Testis (tissue), 3 donors: ENCODE results near the gene INPP5A. TPM values are rescaled to one million over a fixed set of nuclear protein-coding genes. Genes with fewer than 3 reads are reported as not detected.

Experiments used
- DNase-seq: peaks from one replicate; pipeline ENCODE4 v3.0.0-alpha.2; 2019
- H3K27ac ChIP-seq, 2 donors: fragments of 200-600 bp; sonication (generic); one replicate each; pipeline ENCODE4 v1.5.1; 2019
- H3K27me3 ChIP-seq: fragments of 200-600 bp; sonication (generic); one replicate; pipeline ENCODE4 v1.5.1; 2019
- H3K36me3 ChIP-seq: fragments of 200-600 bp; sonication (generic); one replicate; pipeline ENCODE4 v1.5.1; 2017; ENCODE audit warnings: low read depth; ENCODE audit errors: missing control alignments
- H3K4me1 ChIP-seq: fragments of 200-600 bp; sonication (generic); one replicate; pipeline ENCODE4 v1.5.1; 2019
- H3K4me3 ChIP-seq, 2 donors: fragments of 200-600 bp; sonication (generic); one replicate each; pipeline ENCODE4 v1.5.1; 2017 to 2019
- H3K9me3 ChIP-seq: fragments of 200-600 bp; sonication (generic); one replicate; pipeline ENCODE4 v1.5.1; 2017
- POLR2A ChIP-seq: fragments of 450-650 bp; IDR thresholded peaks from one replicate; pipeline ENCODE4 v1.6.1; 2017; ENCODE audit warnings: antibody characterized with exemption, mild to moderate bottlenecking, moderate library complexity
- WGBS, 2 donors: methylation state at CpG; one replicate each; pipeline ENCODE4 v1.1.5; 2018; 5-methylcytosine and 5-hydroxymethylcytosine counted together
- intact Hi-C: fragments of 100-400 bp; cut with DNase I; formaldehyde crosslinking; loops from one replicate; pipeline ENCODE4 v1.15.1; 2023; ENCODE audit warnings: low total_unique reads
- polyA plus RNA-seq: library from polyadenylated mRNA; stranded (reverse); fragments of 350-450 nt; fragmentation: Illumina TruSeq; extraction: RNeasy Lipid Tissue Mini Kit (QIAGEN cat#74804); gene quantifications from one replicate; pipeline ENCODE4 v1.2.3, GENCODE V29; 2014; ENCODE audit warnings: low read depth, low replicate concordance; ENCODE audit not compliant: insufficient read depth
- total RNA-seq, 2 donors: library from RNA; depleted of rRNA; stranded (reverse); fragments of >200 nt; gene quantifications; one replicate each; pipeline ENCODE4 v1.2.3, GENCODE V29; 2016
- TF ChIP-seq, protein P1 (sequence below), 3 experiments: fragments of 450-650 bp in 2 of 3; fragments of 200-600 bp in 1 of 3; sonication (generic) in 1 of 3; IDR thresholded peaks; one replicate each; pipeline ENCODE4 v1.5.1; 2016 to 2019; ENCODE audit warnings: antibody characterized with exemption in 3 of 3, mild to moderate bottlenecking in 2 of 3, moderate library complexity in 1 of 3

Gene INPP5A
- total and polyA plus RNA-seq, 3 donors from 2014 or later, result 54.1 to 103 (median 73.0) TPM

DNA sequence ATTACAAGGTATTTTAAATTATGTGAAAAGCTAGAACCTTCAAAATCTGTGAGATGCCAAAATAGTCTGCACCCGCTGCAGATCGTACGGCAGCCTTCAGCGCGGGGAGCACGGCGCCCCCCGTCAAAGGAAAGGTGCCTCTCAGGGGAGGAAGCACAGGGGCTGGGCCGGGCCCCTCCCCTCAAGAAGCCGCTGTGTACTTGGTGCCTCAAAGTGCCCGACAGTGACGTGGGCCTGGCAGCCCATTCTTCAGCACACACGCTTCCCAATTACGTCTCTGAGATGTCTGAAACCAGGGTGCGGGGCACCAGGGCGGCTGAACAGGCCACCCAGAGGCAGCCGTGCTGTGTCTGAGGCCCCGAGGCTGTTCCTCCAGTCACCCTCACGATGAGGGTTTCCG is 116.1 kb downstream of the INPP5A start:
- Histone ChIP-seq H3K27me3 (no peaks in the 10 kb centered on the region), H3K4me1 (peaks cover 3% of the 10 kb centered on the region), H3K9me3 (no peaks in the 10 kb centered on the region), H3K4me3 (no peak overlapping the region), H3K36me3 (no peaks in the 10 kb centered on the region), H3K27ac (no peak overlapping the region)
- WGBS, 2 donors, result 92 to 94% methylated on average over 20 of the region's 20 CpGs
- DNase-seq, result no peak
- TF ChIP-seq POLR2A, result no peak
- TF ChIP-seq, protein P1, sequence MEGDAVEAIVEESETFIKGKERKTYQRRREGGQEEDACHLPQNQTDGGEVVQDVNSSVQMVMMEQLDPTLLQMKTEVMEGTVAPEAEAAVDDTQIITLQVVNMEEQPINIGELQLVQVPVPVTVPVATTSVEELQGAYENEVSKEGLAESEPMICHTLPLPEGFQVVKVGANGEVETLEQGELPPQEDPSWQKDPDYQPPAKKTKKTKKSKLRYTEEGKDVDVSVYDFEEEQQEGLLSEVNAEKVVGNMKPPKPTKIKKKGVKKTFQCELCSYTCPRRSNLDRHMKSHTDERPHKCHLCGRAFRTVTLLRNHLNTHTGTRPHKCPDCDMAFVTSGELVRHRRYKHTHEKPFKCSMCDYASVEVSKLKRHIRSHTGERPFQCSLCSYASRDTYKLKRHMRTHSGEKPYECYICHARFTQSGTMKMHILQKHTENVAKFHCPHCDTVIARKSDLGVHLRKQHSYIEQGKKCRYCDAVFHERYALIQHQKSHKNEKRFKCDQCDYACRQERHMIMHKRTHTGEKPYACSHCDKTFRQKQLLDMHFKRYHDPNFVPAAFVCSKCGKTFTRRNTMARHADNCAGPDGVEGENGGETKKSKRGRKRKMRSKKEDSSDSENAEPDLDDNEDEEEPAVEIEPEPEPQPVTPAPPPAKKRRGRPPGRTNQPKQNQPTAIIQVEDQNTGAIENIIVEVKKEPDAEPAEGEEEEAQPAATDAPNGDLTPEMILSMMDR (IDR thresholded peaks at IDR 0.05), result no peak
- intact Hi-C loops, result no loop called here

DNA sequence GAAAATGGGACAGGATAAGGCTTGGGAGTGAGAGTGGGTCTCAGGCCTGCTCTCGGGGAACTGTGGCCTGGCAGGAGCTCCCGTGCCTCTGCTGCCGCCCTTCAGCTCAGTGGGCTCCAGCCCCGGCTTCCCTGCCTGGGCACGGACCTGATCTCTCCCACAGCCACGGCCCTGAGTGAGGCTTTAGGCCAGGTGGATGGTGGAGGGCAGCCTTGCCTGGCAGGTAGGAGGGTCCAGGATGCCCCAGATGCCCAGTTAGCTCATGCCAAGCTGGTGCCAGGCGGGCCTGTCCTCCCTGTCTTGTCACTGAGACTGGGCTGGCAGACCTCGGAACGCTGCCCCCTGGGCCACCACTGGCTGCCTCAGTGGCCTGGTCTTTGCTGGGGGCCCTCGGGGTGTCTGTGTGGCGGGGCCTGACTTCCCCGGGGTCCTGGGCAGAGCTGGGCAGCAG is 116.6 kb downstream of the INPP5A start:
- no peak for DNase-seq
- Histone ChIP-seq H3K36me3 (no peaks in the 10 kb centered on the region), H3K27ac (no peak overlapping the region), H3K27me3 (no peaks in the 10 kb centered on the region), H3K4me1 (no peaks in the 10 kb centered on the region), H3K9me3 (no peaks in the 10 kb centered on the region), H3K4me3 (no peak overlapping the region)
- TF ChIP-seq, protein P1 (IDR thresholded peaks at IDR 0.05), result no peak
- TF ChIP-seq POLR2A, result no peak
- intact Hi-C loops, result no loop called here
- WGBS, 2 donors, result 80 to 95% methylated on average over 8 to 12 of the region's 12 CpGs

DNA sequence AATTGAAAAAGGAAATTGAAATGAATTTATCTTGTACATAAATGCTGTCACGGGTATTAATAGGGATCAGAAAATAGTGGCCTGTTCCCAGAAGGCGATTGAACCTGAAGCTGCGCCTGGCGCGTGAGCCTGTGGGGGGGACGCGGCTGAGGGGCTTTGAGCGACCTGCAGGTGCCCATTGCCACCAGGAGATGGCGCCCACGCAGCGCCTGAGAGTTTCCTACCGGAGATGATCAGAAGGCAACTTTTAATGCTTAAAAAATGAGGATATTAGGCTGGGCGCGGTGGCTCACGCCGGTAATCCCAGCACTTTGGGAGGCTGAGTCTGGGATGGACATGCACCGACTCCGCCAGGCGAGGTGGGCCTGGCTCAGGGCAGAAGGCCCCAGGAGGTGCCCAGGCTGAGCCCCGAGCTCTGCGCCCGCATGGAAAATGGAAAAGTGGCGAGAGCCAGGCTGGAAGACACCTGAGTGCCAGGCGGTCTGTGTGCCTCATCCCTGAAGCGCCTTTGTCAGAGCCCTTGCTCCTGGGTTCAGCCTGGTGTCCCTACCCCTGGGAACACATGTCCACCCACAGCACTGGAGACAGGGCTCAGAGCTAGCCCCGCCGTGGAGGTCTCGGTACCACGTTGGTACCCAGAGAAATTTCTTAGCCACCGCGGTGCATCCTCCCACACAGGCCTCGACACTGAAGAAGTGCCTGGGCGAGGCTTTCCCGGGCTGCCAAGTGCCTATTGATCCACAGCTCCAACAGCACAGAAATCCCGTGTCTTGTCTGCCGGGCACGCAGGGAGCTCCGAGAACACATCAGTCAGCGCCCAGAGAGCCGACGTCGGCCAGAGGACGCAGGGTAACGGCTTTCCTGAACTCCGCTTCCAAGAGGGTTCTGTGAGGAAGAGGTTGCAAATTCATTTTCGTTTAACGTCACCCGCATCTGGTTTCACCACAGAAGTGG is 117.4 kb downstream of the INPP5A start:
- no peak for TF ChIP-seq POLR2A
- TF ChIP-seq, protein P1 (IDR thresholded peaks at IDR 0.05), result peak; percentile 66 to 90 (median 71)
- 64 to 75% methylated on average over 17 to 48 of the region's 48 CpGs for WGBS, 2 donors
- Histone ChIP-seq H3K27ac (no peak overlapping the region), H3K9me3 (no peaks in the 10 kb centered on the region), H3K36me3 (no peaks in the 10 kb centered on the region), H3K4me1 (no peaks in the 10 kb centered on the region), H3K27me3 (no peaks in the 10 kb centered on the region), H3K4me3 (no peak overlapping the region)
- intact Hi-C loops, result no loop called here
- DNase-seq, result peak; percentile 56

DNA sequence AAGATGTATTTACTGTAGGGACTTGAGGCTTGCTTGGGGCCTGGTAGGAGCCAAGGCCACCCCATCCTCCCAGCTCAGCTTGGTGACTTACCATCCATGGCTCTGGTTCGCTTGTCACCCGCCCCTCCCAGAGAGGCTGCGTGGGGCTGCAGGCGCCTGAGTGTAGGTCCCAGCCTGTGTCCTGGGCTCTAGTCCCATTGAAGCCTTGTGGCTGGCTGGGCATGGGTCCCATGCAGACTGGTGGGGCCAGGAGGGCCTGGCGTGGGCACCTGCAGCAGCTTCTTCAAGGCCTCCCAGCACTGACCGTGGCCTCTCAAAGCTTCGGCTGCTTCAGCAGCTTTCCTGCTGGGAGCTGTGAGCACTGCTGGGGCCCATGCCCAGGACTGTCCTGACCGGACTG is 118.1 kb downstream of the INPP5A start:
- no peak for DNase-seq
- 89% methylated on average over 8 of the region's 8 CpGs; no CpG with 5 or more reads in 1 of the 2 donors for WGBS, 2 donors
- TF ChIP-seq, protein P1 (IDR thresholded peaks at IDR 0.05), result no peak
- no peak for TF ChIP-seq POLR2A
- Histone ChIP-seq H3K4me1 (no peaks in the 10 kb centered on the region), H3K4me3 (no peak overlapping the region), H3K36me3 (no peaks in the 10 kb centered on the region), H3K27ac (no peak overlapping the region), H3K27me3 (no peaks in the 10 kb centered on the region), H3K9me3 (no peaks in the 10 kb centered on the region)
- intact Hi-C loops, result no loop called here
